IPS DF 6.9 (cell line): ENCODE measurements around the gene VKORC1.

Source experiments
- DNase-seq: peaks from one replicate; pipeline ENCODE4 v3.0.0-alpha.2; 2013; ENCODE audit warnings: low read depth, low spot score
- H3K27ac ChIP-seq: one replicate; pipeline ENCODE4 v1.5.1; 2013; ENCODE audit warnings: low read length, control low read depth
- H3K27me3 ChIP-seq: 2 replicates; pipeline ENCODE4 v1.6.1; 2013; ENCODE audit warnings: mild to moderate bottlenecking, low read length; ENCODE audit not compliant: control insufficient read depth, insufficient read depth
- H3K36me3 ChIP-seq: 2 replicates; pipeline ENCODE4 v1.6.1; 2013; ENCODE audit warnings: low read length; ENCODE audit not compliant: control insufficient read depth, insufficient read depth
- H3K4me1 ChIP-seq: 2 replicates; pipeline ENCODE4 v1.6.1; 2013; ENCODE audit warnings: low read length; ENCODE audit not compliant: control insufficient read depth, insufficient read depth
- H3K4me3 ChIP-seq: 2 replicates; pipeline ENCODE4 v1.5.1; 2013; ENCODE audit warnings: mild to moderate bottlenecking, low read length
- H3K9me3 ChIP-seq: 2 replicates; pipeline ENCODE4 v1.6.1; 2013; ENCODE audit warnings: low read length, inconsistent platforms; ENCODE audit not compliant: control insufficient read depth, insufficient read depth
- WGBS: extraction: QIAGEN DNeasy Blood & Tissue Kit; methylation state at CpG from one replicate; pipeline ENCODE4 v1.1.7; 2013; ENCODE audit warnings: mixed read lengths, missing lambda C conversion rate; ENCODE audit not compliant: insufficient read length, insufficient coverage; 5-methylcytosine and 5-hydroxymethylcytosine counted together

Gene VKORC1

GRCh38 chr16:31074814-31075183 lies 19.8 kb downstream of the VKORC1 start:
- Histone ChIP-seq H3K27me3 (no peaks in the 10 kb centered on the region), H3K36me3 (peaks cover 27% of the 10 kb centered on the region), H3K27ac (no peak overlapping the region), H3K4me1 (no peaks in the 10 kb centered on the region), H3K9me3 (no peaks in the 10 kb centered on the region), H3K4me3 (peak overlapping the region; percentile 73; the same call in 1 of the 2 replicates)
- DNase-seq, result no peak
- no CpG with 5 or more reads among the region's 7 CpGs for WGBS

- H3K9me3 ChIP-seq, result no peaks in the 10 kb centered on the region
- H3K4me3 ChIP-seq, result peak within 1 kb of the TSS; percentile 92
- no CpG with 5 or more reads among the region's 48 CpGs for WGBS
- H3K36me3 ChIP-seq, result peaks cover 26% of the 10 kb centered on the region
- no peak within 1 kb of the TSS for H3K27ac ChIP-seq
- no peaks in the 10 kb centered on the region for H3K27me3 ChIP-seq
- H3K4me1 ChIP-seq, result no peaks in the 10 kb centered on the region
- DNase-seq, result peak; percentile 99
These were observed 20.4 kb downstream of the VKORC1 start, which contains the start of the genes ZNF646 and ZNF668 for GRCh38 chr16:31073970-31074813. Gene ZNF646 (plus strand): TSS chr16:31074422. CDS start chr16:31076325, 1,903 bp downstream. Gene ZNF668 (minus strand): TSS chr16:31074240. CDS start chr16:31064459, 9,781 bp downstream.

GRCh38 chr16:31073142-31073969 lies 21.2 kb downstream of the VKORC1 start:
- peak overlapping the region; percentile 92 for H3K4me3 ChIP-seq
- no peaks in the 10 kb centered on the region for H3K27me3 ChIP-seq
- no CpG with 5 or more reads among the region's 83 CpGs for WGBS
- peaks cover 18% of the 10 kb centered on the region for H3K36me3 ChIP-seq
- H3K27ac ChIP-seq, result no peak overlapping the region
- no peaks in the 10 kb centered on the region for H3K4me1 ChIP-seq
- DNase-seq, result peak; percentile 58
- H3K9me3 ChIP-seq, result no peaks in the 10 kb centered on the region

- DNase-seq, result no peak
- WGBS, result no CpG with 5 or more reads among the region's 27 CpGs
These were observed 22.0 kb downstream of the VKORC1 start for GRCh38 chr16:31072540-31073141.

GRCh38 chr16:31071861-31072260 lies 22.7 kb downstream of the VKORC1 start:
- DNase-seq, result no peak
- no peak overlapping the region; the same call in 1 of the 2 replicates for H3K4me3 ChIP-seq
- WGBS, result no CpG with 5 or more reads among the region's 4 CpGs

More at GRCh38 chr16:31072540-31073141, 22.0 kb downstream of the VKORC1 start:
- Histone ChIP-seq H3K27me3 (no peaks in the 10 kb centered on the region), H3K9me3 (no peaks in the 10 kb centered on the region), H3K4me3 (peak overlapping the region; percentile 92), H3K27ac (no peak overlapping the region), H3K4me1 (no peaks in the 10 kb centered on the region), H3K36me3 (peaks cover 13% of the 10 kb centered on the region)

GRCh38 chr16:31067342-31067741 lies 27.3 kb downstream of the VKORC1 start:
- H3K36me3 ChIP-seq, result peaks cover 4% of the 10 kb centered on the region

More at GRCh38 chr16:31071861-31072260, 22.7 kb downstream of the VKORC1 start:
- Histone ChIP-seq H3K9me3 (no peaks in the 10 kb centered on the region), H3K27me3 (no peaks in the 10 kb centered on the region), H3K36me3 (peaks cover 6% of the 10 kb centered on the region), H3K27ac (no peak overlapping the region), H3K4me1 (no peaks in the 10 kb centered on the region)

GRCh38 chr16:31064882-31065461 lies 29.6 kb downstream of the VKORC1 start:
- no peaks in the 10 kb centered on the region for H3K9me3 ChIP-seq
- H3K27ac ChIP-seq, result no peak overlapping the region
- DNase-seq, result no peak
- no peak overlapping the region for H3K4me3 ChIP-seq
- WGBS, result no CpG with 5 or more reads among the region's 4 CpGs
- H3K27me3 ChIP-seq, result no peaks in the 10 kb centered on the region
- H3K4me1 ChIP-seq, result no peaks in the 10 kb centered on the region
- peaks cover 17% of the 10 kb centered on the region for H3K36me3 ChIP-seq

More at GRCh38 chr16:31067342-31067741, 27.3 kb downstream of the VKORC1 start:
- Histone ChIP-seq H3K9me3 (no peaks in the 10 kb centered on the region), H3K27ac (no peak overlapping the region), H3K27me3 (no peaks in the 10 kb centered on the region), H3K4me1 (no peaks in the 10 kb centered on the region), H3K4me3 (no peak overlapping the region)
- no peak for DNase-seq
- WGBS, result no CpG with 5 or more reads among the region's 3 CpGs

GRCh38 chr16:31063843-31064611 lies 30.6 kb downstream of the VKORC1 start:
- H3K36me3 ChIP-seq, result peaks cover 17% of the 10 kb centered on the region
- WGBS, result no CpG with 5 or more reads among the region's 56 CpGs
- DNase-seq, result no peak
- H3K9me3 ChIP-seq, result no peaks in the 10 kb centered on the region
- no peak overlapping the region for H3K27ac ChIP-seq
- no peaks in the 10 kb centered on the region for H3K27me3 ChIP-seq
- H3K4me3 ChIP-seq, result no peak overlapping the region
- no peaks in the 10 kb centered on the region for H3K4me1 ChIP-seq

GRCh38 chr16:31063495-31063842 lies 31.1 kb downstream of the VKORC1 start:
- H3K36me3 ChIP-seq, result peaks cover 17% of the 10 kb centered on the region
- H3K27me3 ChIP-seq, result no peaks in the 10 kb centered on the region
- no peak overlapping the region for H3K27ac ChIP-seq
- no CpG with 5 or more reads among the region's 9 CpGs for WGBS
- no peak for DNase-seq
- H3K4me1 ChIP-seq, result no peaks in the 10 kb centered on the region
- H3K9me3 ChIP-seq, result no peaks in the 10 kb centered on the region
- H3K4me3 ChIP-seq, result no peak overlapping the region
